Middle frontal gyrus (tissue), 1 donor: ENCODE data around the gene DOK4.

ENCODE experiments used
- DNase-seq: peaks from one replicate; pipeline ENCODE4 v3.0.0-alpha.2; 2015; ENCODE audit warnings: low spot score; ENCODE audit errors: extremely low spot score

The DOK4 gene

GRCh38 chr16:57478396-57479204 lies 7.7 kb downstream of the DOK4 start:
- no peak for DNase-seq

GRCh38 chr16:57477531-57478202 lies 8.6 kb downstream of the DOK4 start:
- DNase-seq: no peak

- no peak for DNase-seq
Observed at GRCh38 chr16:57476546-57477410, 9.5 kb downstream of the DOK4 start.

- DNase-seq: no peak
Observed at GRCh38 chr16:57475711-57476339, 10.5 kb downstream of the DOK4 start.

- no peak for DNase-seq
Observed at GRCh38 chr16:57474671-57475661, 11.3 kb downstream of the DOK4 start.

GRCh38 chr16:57473906-57474305 lies 12.4 kb downstream of the DOK4 start:
- no peak for DNase-seq

GRCh38 chr16:57473176-57473840 lies 13.0 kb downstream of the DOK4 start:
- no peak for DNase-seq

GRCh38 chr16:57472665-57473060 lies 13.6 kb downstream of the DOK4 start:
- no peak for DNase-seq

- no peak for DNase-seq
Observed at GRCh38 chr16:57471852-57472664, 14.2 kb downstream of the DOK4 start.

GRCh38 chr16:57471209-57471608 lies 15.1 kb downstream of the DOK4 start:
- DNase-seq: no peak

GRCh38 chr16:57470711-57471110 lies 15.6 kb downstream of the DOK4 start:
- DNase-seq: no peak

GRCh38 chr16:57469917-57470470 lies 16.3 kb downstream of the DOK4 start:
- DNase-seq: no peak

- no peak for DNase-seq
Observed at GRCh38 chr16:57469046-57469445, 17.2 kb downstream of the DOK4 start.

GRCh38 chr16:57468346-57468745 lies 17.9 kb downstream of the DOK4 start:
- DNase-seq: no peak

- DNase-seq: no peak
Observed at GRCh38 chr16:57464523-57464922, 21.8 kb downstream of the DOK4 start.

- DNase-seq: no peak
Observed at GRCh38 chr16:57462978-57463362, 23.3 kb downstream of the DOK4 start.

- DNase-seq: peak; percentile 65
Observed at GRCh38 chr16:57462209-57462977, 23.9 kb downstream of the DOK4 start, which contains the start of gene POLR2C. TSS of gene POLR2C (plus strand) at chr16:57462679. CDS start at chr16:57462725, 46 bp downstream.

GRCh38 chr16:57452021-57452420 lies 34.3 kb downstream of the DOK4 start:
- no peak for DNase-seq
